B cell (primary cell): Measurements from ENCODE around the gene SANBR.

Experiments used
- CTCF ChIP-seq: fragments of 200-600 bp; IDR thresholded peaks from one replicate; pipeline ENCODE4 v1.8.0; 2022; ENCODE audit warnings: antibody characterized with exemption, mild to moderate bottlenecking
- EZH2 ChIP-seq: IDR thresholded peaks from 2 replicates; pipeline ENCODE4 v1.6.1; 2012; ENCODE audit warnings: borderline replicate concordance, low read depth, mild to moderate bottlenecking, moderate library complexity, low read length; ENCODE audit not compliant: insufficient read depth, poor library complexity, severe bottlenecking

DNA sequence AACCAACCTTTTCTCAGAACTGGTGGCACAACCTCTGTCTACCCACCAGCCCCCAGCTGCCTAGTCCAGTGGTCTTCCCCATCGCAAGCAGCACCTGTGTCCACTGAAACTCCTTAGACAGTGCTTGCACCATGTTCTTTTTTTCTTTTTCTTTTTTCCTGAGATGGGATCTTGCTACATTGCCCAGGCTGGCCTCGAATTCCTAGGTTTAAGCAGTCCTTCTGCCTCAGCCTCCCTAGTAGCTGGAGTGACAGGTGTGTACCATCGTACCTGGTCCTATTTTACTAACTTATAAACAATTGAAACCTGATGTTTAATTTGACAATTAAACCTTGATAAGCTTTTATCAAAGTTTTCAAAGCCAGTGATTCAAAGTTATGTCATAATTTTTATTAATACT, 30.8 kb downstream of the SANBR start:
- TF ChIP-seq EZH2 (no peak), CTCF (no peak)
